Measurements from ENCODE around the gene TTLL3.
"Not testable (repeated sequence)": the region's sequence is repeated elsewhere in the genome, so short reads cannot be mapped to it uniquely, and the experiment has no call there.

TTLL3 gene

DNA sequence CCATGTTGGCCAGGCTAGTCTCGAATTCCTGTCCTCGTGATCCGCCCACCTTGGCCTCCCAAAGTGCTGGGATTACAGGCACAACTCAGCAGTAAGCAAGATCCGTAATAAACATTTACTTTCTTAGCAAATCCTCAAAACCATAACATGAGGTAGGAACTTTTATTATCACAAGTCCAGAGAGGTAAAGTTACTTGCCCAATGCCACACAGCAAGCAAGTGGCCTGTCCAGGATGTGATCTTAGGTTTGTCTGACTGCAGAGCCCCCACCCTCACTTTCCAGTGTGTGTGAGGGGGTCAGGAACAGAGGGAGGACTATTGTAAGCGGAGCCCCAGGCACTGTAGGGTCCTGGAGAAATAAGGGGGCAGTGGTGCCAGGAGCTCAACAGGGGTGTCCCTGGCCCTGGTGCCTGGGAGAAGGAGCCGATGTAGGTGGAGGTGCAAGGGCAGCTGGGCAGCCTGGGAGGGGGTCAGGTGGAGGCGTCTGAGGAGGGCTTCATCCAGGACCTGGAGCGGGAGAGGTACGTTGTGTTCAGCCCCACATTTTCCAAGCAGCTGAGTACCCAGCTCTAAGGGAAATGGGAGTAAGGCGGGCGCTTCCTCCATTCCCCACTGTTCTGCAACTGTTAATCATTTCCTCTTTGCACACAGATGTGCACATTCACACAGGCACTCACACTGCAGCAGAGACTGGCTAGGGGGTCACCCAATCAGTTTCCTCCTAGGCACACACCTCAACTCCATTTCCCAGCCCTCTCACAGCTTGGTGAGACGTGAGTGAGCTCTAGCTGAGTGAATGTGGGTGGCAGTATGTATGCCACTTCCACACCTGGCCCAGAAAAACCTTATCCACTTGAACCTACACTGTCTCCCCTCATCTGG lies 27.9 kb downstream of the TTLL3 start:
- DNase-seq (ENCODE audit: low read depth in 2 of 3, low spot score in 1 of 3) = no peak

DNA sequence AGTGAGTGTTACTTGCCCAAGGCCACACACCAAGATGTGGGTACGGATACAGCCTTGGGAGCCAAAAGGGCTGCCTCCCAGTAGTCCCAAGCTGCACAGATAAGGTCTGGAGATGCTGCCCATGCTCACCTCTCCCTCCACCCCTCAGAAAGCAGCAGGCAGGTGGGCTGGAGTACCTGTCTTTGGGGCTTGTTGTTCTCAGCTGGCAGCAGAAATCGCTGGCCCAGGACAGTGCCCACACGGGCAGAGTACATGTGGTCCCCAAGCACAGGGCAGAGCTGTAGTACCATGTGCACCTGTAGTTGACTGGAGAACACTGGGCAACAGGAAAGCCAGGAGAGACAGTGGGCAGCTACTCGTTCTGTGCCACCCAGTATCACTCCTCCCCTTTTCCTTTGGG lies 28.8 kb downstream of the TTLL3 start:
- DNase-seq (ENCODE audit: low read depth in 2 of 3, low spot score in 1 of 3) = no peak

DNA sequence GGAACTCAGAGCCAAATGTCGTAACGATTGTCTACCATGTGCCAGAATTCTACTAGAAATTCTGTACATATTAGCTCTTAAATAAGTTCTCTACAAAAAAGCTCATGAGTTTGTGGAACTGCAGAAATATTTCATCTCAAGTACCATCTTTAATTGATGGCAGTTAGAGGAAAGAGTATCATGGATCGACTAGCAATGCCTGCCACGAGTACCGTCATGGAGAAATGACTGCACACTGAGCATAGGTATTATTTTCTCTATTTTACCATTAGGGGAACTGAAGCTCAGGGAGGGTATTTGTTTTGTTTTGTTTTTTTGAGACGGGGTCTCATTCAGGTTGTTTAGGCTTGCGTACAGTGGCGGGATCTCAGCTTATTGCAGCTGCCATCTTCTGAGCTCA lies 31.0 kb downstream of the TTLL3 start:
- DNase-seq (ENCODE audit: low read depth in 2 of 3, low spot score in 1 of 3) = no peak

DNA sequence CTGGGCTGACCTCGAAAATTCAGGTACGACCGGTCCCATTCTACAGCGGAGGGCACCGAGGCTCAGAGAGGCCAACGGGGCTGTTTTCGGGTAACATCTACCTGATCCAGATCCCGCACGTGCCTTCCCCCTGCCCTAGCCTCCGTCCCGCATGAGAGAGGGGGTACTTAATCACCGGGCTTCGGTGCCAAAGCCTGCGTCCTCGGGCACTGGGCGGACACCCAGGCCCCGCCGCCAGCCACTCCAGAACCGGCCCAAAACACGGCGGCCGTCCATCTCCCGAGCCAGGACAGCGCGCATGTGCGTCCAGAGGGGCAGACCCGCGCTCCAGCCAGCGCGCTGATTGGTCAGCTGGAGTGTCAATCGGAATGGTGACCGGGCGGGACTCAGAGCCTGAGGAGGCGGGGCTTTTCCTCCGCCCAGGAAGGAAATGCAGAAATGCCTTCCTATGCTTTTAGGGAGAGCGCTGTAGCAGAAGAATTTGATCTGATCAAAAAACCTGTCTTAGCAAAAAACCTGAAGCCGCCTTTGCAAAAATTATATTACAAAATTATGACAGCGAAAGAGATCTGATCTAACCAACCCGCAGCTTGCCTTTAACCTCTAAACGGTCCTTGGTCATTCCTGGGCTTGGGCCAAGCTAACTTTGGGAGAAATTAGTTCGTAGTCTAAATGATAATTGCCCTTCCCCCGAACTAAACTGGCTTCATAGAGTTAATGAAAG lies 33.8 kb downstream of the TTLL3 start, which contains the start of gene RPUSD3:
Gene RPUSD3, minus strand, starts transcription at position 294 of the 724 bp plus-strand sequence. Its CDS starts 18 bp downstream, at position 276.
- DNase-seq (ENCODE audit: low read depth in 2 of 3, low spot score in 1 of 3) = peak; percentile 93 to 99 (median 95)

DNA sequence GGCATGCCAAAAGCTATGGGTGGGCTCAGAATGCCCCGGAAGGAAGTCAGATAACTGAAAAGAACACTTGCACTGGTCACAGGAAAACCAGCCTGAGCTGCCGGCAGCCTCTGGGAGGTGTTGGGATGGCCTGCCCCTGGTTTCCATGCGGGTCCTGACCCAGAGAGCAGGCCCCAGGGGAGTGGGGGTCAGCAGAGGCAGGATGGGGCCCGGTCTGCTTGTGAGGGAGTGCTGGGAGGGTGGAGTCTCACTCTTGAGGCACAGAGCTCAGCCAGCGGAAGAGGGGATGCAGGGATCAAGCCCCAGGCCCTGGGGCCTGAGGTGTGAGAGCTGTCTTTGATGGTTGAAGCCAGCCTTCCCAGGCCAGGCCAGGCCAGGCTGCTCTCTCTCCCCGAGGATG lies 36.2 kb downstream of the TTLL3 start:
- no peak for DNase-seq (ENCODE audit: low read depth in 2 of 3, low spot score in 1 of 3)

DNA sequence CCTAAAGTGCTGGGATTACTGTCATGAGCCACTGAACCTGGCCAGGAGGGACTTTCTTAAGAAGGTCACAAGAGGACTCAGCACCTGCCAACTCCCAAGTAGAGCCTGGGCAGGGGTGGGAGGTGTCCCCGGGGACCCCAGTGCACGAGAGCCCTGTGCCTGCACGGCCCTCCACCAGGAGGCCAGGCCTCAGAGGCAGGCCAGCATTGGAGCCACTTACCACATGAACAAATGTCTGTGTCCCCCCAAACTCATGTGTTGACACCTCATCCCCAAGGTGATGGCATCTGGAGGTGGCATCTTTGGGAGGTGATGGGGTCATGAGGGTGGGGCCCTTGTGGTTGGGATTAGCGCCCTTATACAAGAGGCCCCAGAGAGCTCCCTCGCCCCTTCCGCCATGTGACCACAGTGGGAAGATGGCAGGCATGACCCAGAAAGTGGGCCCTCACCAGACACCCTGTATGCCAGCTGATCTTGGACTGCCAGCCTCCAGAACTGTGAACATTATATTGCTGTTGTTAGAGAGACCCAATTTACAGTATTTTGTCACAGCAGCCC lies 36.9 kb downstream of the TTLL3 start:
- no peak for DNase-seq (ENCODE audit: low read depth in 2 of 3, low spot score in 1 of 3)

DNA sequence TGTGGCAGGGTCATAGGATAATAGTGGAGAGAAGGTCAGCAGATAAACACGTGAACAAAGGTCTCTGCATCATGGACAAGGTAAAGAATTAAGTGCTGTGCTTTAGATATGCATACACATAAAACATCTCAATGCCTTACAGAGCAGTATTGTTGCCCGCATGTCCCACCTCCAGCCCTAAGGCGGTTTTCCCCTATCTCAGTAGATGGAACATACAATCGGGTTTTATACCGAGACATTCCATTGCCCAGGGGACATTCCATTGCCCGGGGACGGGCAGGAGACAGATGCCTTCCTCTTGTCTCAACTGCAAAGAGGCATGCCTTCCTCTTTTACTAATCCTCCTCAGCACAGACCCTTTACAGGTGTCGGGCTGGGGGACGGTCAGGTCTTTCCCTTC lies 37.8 kb downstream of the TTLL3 start:
- DNase-seq (ENCODE audit: low read depth in 2 of 3, low spot score in 1 of 3) = not testable (repeated sequence)

DNA sequence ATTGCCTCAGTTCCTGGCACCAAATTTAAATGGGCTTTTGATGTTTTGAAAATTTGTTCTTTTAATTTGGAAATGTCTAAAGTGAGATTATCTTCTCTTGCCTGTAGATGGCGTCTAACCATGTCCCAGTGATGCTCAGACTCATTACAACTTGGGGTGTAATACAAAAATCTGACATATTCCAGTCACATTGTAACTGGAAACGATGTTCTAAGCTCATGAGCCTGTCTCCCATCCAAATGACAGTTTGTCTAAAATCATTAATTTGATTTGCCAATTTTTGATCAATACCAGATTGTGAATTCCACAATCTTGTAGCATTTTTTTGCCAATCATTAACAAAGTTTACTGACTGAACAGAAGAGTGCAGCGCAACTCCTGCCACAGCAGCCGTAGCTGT lies 38.8 kb downstream of the TTLL3 start:
- DNase-seq (ENCODE audit: low read depth in 2 of 3, low spot score in 1 of 3) = not testable (repeated sequence)

DNA sequence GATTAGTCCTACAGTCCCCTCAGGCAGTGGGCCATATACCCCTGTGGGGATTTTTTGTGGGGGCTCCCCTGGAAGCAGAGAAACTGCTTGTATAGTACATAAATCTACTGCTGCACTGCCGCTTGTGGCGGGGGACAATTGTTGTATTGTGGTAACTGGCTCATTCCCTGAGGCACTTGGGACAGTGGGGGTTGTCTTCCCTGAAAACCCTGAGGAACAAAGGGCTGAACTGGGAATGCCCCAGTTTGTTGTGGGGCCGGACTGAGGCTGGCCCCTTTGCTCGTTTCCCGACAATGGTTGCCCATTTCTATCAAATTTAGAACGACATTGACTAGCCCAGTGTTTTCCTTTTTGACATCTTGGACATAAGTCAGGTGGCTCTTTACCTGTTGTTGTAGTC lies 41.3 kb downstream of the TTLL3 start:
- not testable (repeated sequence) for DNase-seq (ENCODE audit: low read depth in 2 of 3, low spot score in 1 of 3)

DNA sequence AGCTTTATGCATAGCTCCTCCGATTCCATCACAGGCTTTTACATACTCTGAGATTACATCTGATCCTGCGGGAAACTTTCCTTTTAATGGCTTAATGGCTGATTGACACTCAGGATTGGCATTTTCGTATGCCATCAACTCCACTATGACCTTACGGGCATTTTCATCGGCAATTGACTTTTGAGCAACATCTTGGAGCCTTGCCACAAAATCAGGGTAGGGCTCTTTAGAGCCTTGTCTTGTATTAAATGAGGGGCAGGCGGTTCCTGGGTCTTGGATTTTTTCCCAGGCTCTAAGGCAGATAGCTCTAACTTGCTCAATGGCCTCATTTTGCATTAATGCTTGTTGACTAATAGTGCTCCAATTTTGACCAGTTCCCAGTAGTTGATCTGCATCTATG lies 41.9 kb downstream of the TTLL3 start:
- DNase-seq (ENCODE audit: low read depth in 2 of 3, low spot score in 1 of 3) = not testable (repeated sequence)

DNA sequence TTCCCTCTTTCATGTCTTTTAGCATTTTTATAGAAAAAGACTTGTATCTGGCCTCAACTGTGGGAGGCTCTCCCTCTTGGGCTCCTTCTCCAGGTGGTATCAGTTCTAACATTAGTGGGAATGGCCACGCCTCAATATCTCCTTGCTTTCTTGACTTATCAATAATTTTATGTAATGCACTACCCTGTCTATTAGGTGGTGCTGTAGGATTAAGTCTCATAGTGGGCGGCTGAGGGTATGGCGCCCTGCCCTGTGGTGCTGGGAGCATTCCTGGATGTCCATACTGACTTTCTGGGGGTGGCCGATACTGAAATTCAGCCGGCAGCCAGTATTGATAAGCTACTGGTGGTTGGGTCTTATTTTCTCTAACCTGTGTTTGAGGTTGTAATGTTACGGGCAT lies 42.5 kb downstream of the TTLL3 start:
- no peak for DNase-seq (ENCODE audit: low read depth in 2 of 3, low spot score in 1 of 3)

DNA sequence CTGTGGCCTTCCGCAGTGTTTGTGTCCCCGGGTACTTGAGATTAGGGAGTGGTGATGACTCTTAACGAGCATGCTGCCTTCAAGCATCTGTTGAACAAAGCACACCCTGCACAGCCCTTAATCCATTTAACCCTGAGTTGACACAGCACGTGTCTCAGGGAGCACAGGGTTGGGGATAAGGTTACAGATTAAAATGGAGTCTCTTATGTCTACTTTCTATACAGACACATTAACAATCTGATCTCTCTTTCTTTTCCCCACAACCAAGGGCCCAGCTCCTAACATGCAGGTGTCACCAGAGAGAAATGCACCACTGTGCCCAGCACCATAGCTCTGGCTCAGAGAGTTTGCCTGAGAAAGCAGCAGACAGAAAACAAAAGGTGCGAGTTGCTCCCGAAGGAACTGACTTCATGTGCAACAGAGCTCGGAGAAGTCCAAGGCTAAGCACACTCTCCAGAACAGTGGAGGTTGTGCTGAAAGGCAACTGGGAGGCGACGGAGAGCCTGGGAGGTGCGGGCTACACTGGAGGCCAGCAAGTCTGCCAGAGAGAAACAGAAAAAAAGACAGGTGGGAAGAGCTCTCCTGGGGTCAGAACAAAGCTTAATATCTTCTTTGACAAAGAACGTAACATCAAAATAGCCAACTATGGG lies 44.4 kb downstream of the TTLL3 start:
- DNase-seq (ENCODE audit: low read depth in 2 of 3, low spot score in 1 of 3) = not testable (repeated sequence)

DNA sequence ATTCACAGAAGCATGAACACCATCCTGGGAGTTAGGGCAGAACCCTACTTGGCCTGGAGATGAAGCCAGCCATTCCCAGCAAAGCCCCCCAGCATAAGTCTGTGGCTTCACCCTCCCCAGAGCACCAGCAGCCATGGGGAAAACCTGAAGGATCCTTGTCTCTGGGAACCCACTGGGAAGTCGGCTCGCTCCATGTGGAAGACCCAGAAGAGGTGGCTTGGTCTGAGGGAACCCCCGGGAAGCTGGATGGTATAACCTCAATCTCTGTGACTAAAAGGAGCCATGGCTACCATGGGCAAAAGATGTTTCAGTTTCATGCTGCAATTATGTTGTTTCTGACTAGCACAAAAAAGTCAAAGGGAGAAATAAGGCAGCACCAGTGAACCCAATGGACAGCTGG lies 45.5 kb downstream of the TTLL3 start:
- no peak for DNase-seq (ENCODE audit: low read depth in 2 of 3, low spot score in 1 of 3)

DNA sequence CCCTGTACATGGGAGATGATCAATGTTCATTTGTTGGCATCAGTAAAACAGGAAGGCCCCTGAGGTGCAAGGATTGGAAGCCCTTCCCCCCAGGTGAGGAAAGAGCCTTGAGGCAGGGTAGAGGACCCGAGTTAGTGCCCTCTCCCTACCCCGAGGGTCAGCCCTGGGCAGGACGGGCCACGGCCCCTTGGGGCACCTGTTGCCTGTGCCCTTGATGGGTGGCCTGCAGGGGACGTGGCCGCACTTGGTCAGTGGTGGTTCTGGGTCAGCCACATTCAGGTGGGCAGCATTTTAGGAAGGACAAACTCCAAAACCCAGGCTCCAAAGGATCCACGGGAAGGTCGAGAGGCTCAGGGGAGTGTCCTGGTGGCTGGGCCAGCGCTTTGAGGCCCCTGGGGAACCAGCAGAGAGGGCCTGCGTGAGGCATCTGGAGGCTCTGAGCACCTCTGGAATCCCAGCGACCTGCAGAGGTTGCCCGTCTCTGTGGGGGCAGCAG lies 49.5 kb downstream of the TTLL3 start:
- DNase-seq (ENCODE audit: low read depth in 2 of 3, low spot score in 1 of 3) = no peak

DNA sequence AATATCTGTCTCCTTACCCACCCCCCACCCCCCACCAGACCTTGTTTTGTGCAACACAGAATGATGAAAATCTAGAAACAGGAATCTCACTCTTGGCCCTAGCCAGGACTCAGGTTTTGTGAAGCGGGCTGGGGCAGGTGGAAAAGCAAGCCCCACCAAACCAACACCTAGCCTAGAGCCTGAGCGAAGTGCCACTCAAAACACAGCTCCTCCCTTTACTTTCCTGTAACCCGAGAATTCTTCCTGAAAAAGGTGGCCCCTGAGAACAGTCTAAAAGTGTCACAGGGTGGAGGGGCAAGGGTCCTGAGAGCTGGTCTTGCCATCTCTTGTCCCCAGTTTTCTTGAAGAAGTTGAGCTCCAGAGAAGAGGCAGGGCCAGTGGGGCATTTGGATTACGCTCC lies 51.1 kb downstream of the TTLL3 start:
- no peak for DNase-seq (ENCODE audit: low read depth in 2 of 3, low spot score in 1 of 3)

DNA sequence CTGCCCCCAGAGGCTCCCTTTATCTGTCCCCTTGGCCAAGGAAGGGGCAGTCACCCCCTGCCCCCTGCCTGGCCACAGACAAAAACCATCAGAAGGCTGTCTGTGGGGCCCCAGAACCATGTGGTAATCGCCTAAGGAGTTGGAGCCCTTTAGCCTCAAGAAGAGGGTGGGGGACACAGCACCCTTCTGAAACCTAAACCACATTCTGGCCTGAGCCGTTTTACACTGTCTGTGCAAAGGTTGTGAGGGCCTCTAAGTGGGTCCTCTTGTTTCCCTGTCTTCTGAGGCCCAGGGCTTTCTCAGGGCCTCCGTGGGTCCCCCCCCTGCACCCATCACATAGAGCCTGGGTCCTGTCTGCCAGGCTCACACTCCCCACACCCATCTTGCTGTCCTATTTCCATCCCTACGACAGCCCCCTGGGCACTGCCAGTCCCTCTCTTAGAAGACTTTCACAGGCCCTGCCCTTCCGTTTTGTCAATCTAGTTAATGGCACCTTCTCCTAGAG lies 51.6 kb downstream of the TTLL3 start:
- no peak for DNase-seq (ENCODE audit: low read depth in 2 of 3, low spot score in 1 of 3)

DNA sequence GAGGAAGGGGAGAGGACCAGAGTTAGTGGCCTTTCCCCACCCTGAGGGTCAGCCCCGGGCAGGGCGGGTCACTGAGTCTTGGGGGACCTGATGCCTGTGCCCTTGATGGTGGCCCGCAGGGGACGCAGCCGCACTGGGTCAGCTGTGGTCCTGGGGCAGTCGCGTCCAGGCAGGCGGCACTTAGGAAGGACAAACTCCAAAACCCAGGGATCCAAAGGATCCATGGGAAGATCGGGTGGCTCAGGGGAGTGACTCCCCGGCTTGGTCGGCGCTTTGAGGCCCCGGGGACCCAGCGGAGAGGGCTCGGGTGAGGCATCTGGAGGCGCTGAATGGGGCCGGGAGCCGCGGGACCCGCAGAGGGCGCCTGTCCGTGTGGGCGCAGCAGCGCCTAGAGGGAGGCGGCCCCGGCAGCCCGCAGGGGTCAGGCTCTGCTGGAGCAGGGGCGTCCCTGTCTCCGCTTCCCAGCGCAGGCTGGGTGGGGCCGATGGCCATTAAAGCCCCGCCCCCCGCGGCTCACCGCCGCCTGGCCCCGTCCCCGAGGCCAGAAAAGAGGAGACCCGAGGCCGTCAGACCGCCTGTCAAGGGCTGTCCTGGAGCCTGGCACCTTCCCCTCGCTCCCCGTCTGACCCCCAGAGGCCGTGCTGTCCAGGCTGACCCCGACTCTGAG lies 52.5 kb downstream of the TTLL3 start:
- peak in 1 of 3 donors; percentile 16 for DNase-seq (ENCODE audit: low read depth in 2 of 3, low spot score in 1 of 3)

DNA sequence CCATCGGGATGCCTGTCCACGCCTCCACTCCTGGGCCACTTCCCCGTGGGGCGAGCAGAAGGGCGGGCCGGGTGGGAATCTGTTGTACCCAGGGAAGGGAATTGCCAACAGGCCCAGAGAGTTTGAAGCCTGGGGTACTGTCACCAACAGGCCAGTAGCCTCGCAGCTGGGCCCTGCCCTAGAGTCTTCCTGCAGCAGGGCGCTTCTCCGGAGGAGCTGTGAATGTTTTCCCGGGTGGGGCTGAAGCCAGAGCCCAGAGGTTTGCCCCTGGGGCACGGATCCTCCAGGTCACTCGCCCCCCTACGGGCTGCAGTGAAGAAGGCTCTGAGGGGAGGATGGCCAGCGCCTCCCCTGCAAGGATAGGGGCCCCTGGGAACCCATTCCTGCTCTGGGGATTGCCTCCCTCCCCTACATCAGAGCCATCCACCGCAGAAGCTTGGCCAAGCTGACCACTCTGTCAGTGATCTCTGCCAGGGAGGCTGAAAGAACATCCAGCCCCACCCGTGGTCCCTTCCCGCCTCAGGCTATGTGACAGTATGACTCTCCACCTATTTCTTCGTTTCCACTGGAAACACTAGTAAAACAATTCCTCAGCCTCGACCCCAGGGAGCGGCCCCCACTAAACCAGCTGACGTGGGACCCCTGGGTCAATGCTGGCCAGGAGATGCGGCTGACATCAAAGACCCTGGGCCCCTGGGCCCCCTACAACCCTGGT lies 53.2 kb downstream of the TTLL3 start:
- no peak for DNase-seq (ENCODE audit: low read depth in 2 of 3, low spot score in 1 of 3)

DNA sequence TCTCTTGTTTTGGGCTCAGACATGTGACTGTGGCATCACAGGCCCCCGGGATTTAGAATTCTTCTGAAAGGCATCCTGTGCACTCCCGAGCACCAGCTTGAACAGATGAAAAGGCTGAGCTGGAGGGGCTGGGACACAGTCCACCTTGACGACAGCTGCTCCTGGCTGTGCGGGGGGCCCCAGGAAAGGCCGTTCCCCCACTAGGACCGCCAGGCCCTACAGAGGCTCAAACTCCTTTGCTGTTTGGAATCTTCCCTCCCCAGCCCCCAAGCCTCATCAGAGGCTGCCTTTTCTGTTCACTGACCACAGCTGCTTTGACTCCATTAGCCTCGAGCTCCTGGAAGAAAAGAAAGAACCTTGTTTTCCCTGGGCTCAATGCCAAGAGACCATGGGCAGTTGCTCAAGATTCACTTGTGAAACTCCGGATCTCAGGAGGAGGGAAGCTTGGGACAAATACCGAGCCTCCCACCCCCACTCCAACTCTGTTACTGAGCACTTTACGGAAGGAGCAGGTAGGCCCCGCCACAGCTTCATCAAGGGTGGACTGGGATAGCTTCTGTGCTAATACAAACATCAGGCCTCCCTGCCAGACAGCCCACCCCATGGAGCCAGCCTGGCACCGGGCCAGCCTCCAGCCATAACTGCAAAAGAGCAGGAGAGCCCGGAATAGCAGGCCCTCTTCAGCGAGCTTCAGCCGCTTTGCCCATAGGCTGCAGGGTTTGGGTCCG lies 54.3 kb downstream of the TTLL3 start:
- DNase-seq (ENCODE audit: low read depth in 2 of 3, low spot score in 1 of 3) = no peak
